ENCODE measurements around the gene ISCU. TPM values are rescaled to one million over a fixed set of nuclear protein-coding genes. Genes with fewer than 3 reads are reported as not detected.
A peak's percentile ranks its signal among the peaks of the same experiment; 100 is the strongest.
"Not testable (repeated sequence)": the region's sequence is repeated elsewhere in the genome, so short reads cannot be mapped to it uniquely, and the experiment has no call there.

ISCU gene
- total RNA-seq, 1 experiment from 2014 or later = 137 TPM

- peak; percentile 84 for DNase-seq (ENCODE audit: low spot score)
Measured at GRCh38 chr12:108618079-108618952, 55.9 kb downstream of the ISCU start.

GRCh38 chr12:108618953-108619274, 56.5 kb downstream of the ISCU start:
- not testable (repeated sequence) for DNase-seq (ENCODE audit: low spot score)

Other genes with a start within 250 kb of the ISCU start
- gene CMKLR1, start 223.3 kb upstream of the ISCU start, total RNA-seq (2014; rRNA removed; shearing (Covaris generic)) = not detected in 2 replicates
- gene FICD, start 47.3 kb upstream of the ISCU start, total RNA-seq (2014; rRNA removed; shearing (Covaris generic)) = 9.1 and 9.3 TPM in 2 replicates
- gene SART3, start 1.4 kb upstream of the ISCU start, total RNA-seq (2014; rRNA removed; shearing (Covaris generic)) = 65.9 and 86.6 TPM in 2 replicates
- not detected in 2 replicates for gene TMEM119, start 35.5 kb downstream of the ISCU start, total RNA-seq (2014; rRNA removed; shearing (Covaris generic))
- 1.2 and 2.4 TPM in 2 replicates for gene SELPLG, start 71.3 kb downstream of the ISCU start, total RNA-seq (2014; rRNA removed; shearing (Covaris generic))
- gene CORO1C, start 168.9 kb downstream of the ISCU start, total RNA-seq (2014; rRNA removed; shearing (Covaris generic)) = 127 and 166 TPM in 2 replicates